GOT3 (cell line): ENCODE results near the gene EYA2.
"Not testable (repeated sequence)": the region's sequence is repeated elsewhere in the genome, so short reads cannot be mapped to it uniquely, and the experiment has no call there.

Source experiments
- DNase-seq: peaks from one replicate; lab custom pipeline; 2025; ENCODE audit warnings: mixed read lengths; lab: John Stamatoyannopoulos, UW

The EYA2 gene

GRCh38 chr20:47204850-47205122, 310.1 kb downstream of the EYA2 start:
- not testable (repeated sequence) for DNase-seq

- no peak for DNase-seq
Observed at GRCh38 chr20:47205577-47206123, 311.0 kb downstream of the EYA2 start.

GRCh38 chr20:47206552-47206951, 311.9 kb downstream of the EYA2 start:
- not testable (repeated sequence) for DNase-seq

GRCh38 chr20:47206962-47207641, 312.5 kb downstream of the EYA2 start:
- no peak for DNase-seq

- DNase-seq: no peak
Observed at GRCh38 chr20:47208534-47209174, 314.0 kb downstream of the EYA2 start.

- DNase-seq: no peak
Observed at GRCh38 chr20:47209982-47210381, 315.3 kb downstream of the EYA2 start.

GRCh38 chr20:47210470-47210869, 315.8 kb downstream of the EYA2 start:
- DNase-seq: no peak

GRCh38 chr20:47211036-47211435, 316.4 kb downstream of the EYA2 start:
- DNase-seq: no peak

- DNase-seq: no peak
Observed at GRCh38 chr20:47212606-47213207, 318.1 kb downstream of the EYA2 start.

GRCh38 chr20:47213966-47214365, 319.3 kb downstream of the EYA2 start:
- DNase-seq: no peak

- no peak for DNase-seq
Observed at GRCh38 chr20:47215653-47216397, 321.2 kb downstream of the EYA2 start.

- no peak for DNase-seq
Observed at GRCh38 chr20:47216819-47217410, 322.3 kb downstream of the EYA2 start.

GRCh38 chr20:47217482-47218446, 323.1 kb downstream of the EYA2 start:
- DNase-seq: no peak

GRCh38 chr20:47220161-47220582, 325.5 kb downstream of the EYA2 start:
- no peak for DNase-seq

- no peak for DNase-seq
Observed at GRCh38 chr20:47221036-47221625, 326.5 kb downstream of the EYA2 start.

GRCh38 chr20:47222468-47223119, 328.0 kb downstream of the EYA2 start:
- no peak for DNase-seq

- DNase-seq: no peak
Observed at GRCh38 chr20:47223896-47224295, 329.3 kb downstream of the EYA2 start.

- DNase-seq: no peak
Observed at GRCh38 chr20:47224300-47224791, 329.7 kb downstream of the EYA2 start.

- DNase-seq: no peak
Observed at GRCh38 chr20:47224857-47225256, 330.2 kb downstream of the EYA2 start.

- no peak for DNase-seq
Observed at GRCh38 chr20:47225458-47225857, 330.8 kb downstream of the EYA2 start.
